A172 (cell line): ENCODE measurements around the gene ZBED1. TPM values are rescaled to one million over a fixed set of nuclear protein-coding genes. Genes with fewer than 3 reads are reported as not detected.
A peak's percentile ranks its signal among the peaks of the same experiment; 100 is the strongest.
"Not testable (repeated sequence)": the region's sequence is repeated elsewhere in the genome, so short reads cannot be mapped to it uniquely, and the experiment has no call there.

ENCODE experiments used
- DNase-seq: peaks from one replicate; pipeline ENCODE4 v3.0.0-alpha.2; 2015; ENCODE audit warnings: low spot score
- total RNA-seq: library from RNA; depleted of rRNA; stranded (reverse); fragments of >200 nt; shearing (Covaris generic); gene quantifications from 2 replicates; pipeline ENCODE4 v1.2.3, GENCODE V29; 2014

Gene ZBED1
- total RNA-seq, 1 experiment from 2014 or later, result 31.6 TPM

DNA sequence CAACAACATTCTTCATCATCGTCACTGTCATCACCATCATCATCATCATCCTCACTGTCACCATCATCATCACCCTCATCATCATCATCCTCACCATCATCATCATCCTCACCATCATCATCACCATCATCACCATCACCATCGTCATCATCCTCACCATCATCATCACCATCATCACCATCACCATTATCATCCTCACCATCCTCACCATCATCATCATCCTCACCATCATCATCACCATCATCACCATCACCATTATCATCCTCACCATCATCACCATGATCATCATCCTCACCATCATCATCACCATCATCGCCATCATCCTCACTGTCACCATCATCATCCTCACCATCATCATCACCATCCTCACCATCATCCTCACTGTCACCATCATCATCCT lies 18.9 kb upstream of the ZBED1 start:
- DNase-seq, result not testable (repeated sequence)

GRCh38 chrX:2517055-2517454 lies 16.3 kb upstream of the ZBED1 start:
- no peak for DNase-seq

DNA sequence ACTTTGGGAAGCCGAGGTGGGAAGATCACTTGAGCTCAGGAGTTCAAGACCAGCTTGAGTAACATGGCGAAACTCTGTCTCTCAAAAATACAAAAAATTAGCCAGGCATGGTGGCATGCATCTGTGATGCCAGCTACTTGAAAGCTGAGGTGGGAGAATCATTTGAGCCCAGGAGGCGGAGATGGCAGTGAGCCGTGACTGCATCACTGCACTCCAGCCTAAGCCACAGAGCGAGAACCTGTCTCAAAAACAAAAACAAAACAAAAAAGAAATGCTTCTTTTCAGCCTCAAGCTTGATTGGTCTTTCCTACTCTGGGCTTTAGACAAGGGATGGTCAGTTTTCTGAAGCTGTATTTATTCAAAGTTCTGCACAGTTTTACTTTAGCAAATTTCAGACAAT lies 15.8 kb upstream of the ZBED1 start:
- no peak for DNase-seq

- DNase-seq, result no peak
Measured at GRCh38 chrX:2514131-2514530, 13.4 kb upstream of the ZBED1 start.

- DNase-seq, result no peak
Measured at GRCh38 chrX:2513121-2513664, 12.4 kb upstream of the ZBED1 start.

GRCh38 chrX:2512501-2512900 lies 11.7 kb upstream of the ZBED1 start:
- no peak for DNase-seq

DNA sequence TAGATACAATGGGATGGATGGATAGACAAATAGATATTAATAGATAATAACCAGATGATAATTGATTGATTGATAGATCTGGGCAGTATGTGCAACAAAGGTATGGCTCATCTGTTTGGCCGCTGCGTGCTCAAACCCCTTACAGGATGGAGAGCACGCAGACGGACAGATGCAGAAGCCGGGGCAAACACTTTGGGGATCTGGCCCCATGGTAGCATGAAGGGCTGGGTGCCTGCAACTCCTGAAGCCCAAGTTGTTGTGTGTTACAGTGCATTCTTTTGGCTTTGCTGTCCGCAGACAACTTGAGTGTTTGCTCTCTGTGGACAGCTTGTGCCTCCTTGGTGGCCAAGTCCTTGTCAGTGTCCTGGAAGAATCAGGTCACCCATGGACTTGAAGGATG lies 10.6 kb upstream of the ZBED1 start:
- DNase-seq, result no peak

GRCh38 chrX:2508648-2509335 lies 8.0 kb upstream of the ZBED1 start:
- DNase-seq, result no peak

DNA sequence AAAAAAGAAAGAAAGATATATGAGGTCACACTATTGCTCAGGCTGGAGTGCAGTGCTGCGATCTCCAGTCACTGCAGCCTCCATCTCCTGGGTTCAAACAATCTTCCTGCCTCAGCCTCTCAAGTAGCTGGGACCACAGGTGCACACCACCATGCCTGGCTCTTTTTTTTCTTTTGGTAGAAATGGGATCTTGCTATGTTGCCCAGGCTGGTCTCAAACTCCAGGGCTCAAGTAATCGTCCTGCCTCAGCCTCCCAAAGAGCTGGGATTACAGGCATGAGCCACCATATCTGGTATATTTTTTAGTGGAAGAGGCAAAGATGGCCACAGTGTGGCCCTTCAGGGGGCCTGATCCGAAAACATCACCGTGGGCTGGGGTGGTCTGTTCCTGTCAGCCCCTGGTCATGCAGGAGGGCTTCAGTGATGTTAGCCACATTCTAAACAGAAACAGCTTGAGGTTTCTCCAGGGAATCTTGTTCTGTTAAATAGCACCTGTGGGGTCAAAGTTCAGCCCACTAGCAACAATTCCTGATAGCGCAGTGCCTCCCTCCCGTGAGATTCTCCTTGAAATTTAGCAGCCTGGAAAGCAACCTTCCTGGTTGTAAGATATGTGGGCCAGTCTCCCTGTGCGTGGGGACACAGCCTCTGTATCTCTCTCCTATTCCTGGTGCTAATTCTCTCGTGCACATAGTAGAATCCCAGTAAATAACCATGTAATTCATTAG lies 7.3 kb upstream of the ZBED1 start:
- DNase-seq, result no peak

DNA sequence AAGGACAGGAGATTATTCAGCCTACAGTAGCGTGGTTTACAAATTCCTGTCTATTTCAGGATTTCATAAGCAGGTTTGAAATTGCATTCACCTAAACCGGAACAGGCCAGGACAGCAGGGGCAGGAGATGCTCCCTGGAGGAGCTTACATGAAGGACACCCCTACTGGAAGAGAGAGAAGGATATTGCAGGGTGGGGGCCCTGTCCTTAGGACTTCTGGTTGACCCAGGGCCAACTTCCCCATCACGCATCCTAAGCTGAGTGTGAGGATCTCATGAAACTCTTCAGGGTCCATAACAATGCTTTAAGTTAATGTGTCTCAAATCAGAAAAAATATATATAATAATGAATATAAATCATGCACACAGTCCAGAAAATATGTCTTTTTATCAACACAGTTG lies 6.4 kb upstream of the ZBED1 start:
- DNase-seq, result no peak

GRCh38 chrX:2505341-2505740 lies 4.6 kb upstream of the ZBED1 start:
- DNase-seq, result not testable (repeated sequence)

- DNase-seq, result no peak
Measured at GRCh38 chrX:2504706-2505332, 4.0 kb upstream of the ZBED1 start.

DNA sequence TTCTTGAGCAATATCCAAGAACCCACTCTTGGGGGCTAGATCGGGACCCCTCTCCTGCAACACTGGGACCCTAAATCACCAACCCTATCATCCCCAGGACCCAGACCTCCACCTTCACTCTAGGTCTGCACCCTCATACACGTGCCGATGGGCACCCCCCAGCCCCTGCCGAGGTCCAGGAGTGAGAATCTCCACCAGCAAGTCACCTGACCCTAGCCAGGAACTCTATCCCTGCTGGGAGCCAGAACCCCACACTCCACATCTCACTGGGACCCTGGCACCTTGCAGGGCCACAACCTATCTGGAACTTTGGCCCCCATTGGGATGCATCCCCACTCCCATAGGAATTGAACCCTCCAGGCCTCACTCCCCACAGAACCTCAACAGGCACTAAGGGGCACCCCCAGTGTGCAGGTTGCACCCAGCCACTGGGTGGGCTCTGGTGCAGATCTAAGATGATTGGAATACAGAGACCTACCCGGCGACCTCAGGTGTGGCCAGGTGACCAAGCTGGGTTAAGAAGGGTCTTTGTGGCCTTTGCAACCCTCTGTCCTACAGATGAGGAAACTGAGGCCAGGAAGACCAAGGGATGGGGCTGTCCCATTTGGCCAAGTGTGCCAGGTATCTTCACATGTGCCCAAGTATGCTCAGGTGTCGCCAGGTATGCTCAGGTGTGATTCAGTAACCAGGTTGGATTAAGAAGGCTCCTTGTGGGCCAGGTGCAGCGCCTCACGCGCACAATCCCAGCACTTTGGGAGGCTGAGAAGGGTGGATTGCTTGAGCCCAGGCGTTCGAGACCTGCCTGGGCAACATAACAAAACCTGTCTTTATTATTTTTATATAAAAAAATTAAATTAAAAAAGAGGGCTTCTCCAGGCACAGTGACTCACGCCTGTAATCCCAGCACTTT lies 3.1 kb upstream of the ZBED1 start:
- no peak for DNase-seq

DNA sequence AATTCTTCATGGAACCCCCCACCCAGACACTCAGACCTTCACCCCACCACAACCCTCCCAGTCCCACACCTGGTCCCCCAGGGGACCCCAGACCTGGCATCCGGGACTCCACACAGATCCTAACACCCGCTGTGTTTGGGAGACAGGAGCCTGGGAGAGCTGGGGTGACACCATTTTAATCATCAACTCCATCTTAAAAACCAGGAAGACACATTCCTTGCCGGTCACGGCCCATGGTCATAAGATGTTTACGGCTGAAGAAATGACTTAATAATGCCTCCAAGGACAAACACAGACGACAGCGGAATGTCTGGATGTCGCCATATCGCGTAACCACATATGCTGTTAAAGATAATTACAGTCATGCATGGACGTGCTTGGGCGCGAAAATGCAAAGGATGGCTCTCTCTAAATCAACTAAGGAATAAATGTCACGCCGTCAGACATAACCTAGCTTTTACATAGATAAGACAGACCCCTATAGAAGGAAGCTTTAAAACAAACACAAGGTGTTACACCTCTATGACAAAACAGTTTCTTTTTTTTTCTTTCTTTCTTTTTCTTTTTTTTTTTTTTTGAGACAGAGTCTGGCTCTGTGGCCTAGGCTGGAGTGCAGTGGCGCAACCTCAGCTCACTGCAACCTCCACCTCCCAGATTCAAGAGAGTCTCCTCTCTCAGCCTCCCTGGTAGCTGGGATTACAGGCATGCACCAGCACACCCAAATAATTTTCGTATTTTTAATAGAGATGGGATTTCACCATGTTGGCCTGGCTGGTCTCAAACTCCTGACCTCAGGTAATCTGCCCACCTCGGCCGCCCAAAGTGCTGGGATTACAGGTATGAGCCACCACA lies 2.1 kb upstream of the ZBED1 start:
- peak; percentile 35 for DNase-seq

GRCh38 chrX:2502120-2502667 lies 1.4 kb upstream of the ZBED1 start:
- DNase-seq, result no peak

DNA sequence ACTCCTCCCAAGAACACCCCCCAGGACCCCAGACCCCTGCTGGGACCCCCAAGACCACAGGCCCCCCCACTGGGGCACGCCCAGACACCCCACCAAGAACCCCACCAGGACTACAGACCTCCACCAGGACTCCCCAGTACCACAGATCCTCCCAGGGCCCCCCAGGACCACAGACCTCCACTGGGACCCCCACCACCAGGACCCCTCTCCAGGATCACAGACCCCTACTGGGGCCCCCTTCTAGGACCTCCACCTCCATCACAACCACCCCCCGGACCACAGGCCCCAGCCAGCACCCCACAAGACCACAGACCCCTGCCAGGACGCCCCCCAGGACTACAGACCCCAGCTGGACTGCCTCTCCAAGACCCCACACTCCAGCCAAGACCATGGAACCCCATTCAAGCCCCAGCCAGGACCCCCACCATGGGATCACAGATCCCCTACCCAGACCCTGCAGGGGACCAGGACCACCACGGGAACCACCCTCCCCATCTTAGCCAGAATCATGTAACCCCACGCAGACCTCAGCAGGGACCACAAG lies 855 bp upstream of the ZBED1 start:
- DNase-seq, result no peak

DNA sequence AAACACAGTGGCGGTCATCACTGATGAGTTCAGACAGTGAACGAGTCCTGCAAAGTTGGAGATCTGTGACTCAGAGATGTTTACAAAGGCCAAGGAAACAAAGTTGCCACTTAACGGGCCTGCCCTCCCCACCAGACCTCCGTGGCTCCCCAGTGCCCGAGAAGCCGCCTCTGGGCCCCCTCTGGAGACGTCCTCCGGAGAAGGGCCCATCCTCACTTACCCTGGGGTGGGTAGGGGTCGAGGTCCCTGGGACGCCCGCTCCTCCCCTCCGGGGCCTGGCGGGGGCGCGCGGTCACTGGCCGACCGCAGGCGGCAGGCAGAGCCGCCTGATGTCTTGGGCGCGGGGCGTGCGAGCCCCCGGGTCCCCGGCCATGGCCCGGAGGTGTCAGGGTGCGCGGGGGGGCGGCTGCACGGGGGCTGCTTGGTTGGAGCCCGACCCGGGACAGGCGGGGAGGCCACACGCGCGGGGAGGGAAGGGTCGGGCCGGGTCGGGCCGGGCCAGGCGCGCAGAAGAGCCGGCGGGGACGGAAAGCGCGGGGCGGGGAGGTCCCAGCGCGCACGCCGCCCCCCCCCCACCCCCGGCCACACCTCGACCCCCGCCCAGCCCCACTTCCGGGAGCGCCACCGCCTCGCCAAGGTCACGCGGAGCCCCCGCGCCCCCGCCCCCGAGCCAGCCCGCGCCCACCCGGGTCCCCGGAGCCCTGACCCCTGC lies 529 bp downstream of the ZBED1 start:
- DNase-seq, result peak; percentile 57

- DNase-seq, result no peak
Measured at GRCh38 chrX:2499507-2499906, 1.3 kb downstream of the ZBED1 start.

DNA sequence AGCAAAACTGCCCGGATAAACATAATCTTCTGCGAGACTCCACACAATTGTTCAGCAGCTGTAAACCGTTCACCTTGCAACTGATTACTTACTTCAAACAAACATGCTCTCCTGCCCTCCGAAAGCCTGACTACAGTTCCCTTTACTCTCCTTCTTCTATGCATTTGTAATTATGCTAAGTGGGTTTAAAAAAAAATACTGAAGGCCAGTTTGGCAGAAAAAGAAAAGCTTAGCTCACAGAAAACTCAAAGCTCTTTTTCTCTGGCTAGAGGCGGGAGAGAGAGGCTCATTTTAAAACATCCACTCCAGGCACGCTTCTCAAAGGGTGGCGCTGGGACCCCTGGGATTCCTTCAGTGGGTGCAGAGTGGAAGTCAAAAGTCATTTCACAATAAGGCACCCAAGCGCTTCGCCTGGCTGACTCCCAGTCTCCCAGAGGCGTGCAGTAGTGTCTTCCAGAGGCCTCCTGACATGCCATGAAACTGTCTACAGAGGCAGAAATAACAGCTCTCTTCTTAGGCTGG lies 1.9 kb downstream of the ZBED1 start:
- no peak for DNase-seq
